Central memory CD8-positive, alpha-beta T cell (primary cell): ENCODE results near the gene S100A2.
A peak's percentile ranks its signal among the peaks of the same experiment; 100 is the strongest.

ENCODE experiments used
- ATAC-seq: fragments of 150-1000 bp; cut with Tn5 transposase; replicated peaks from 2 replicates; pipeline ENCODE4 v1.10.0; 2022; ENCODE audit warnings: mild to moderate bottlenecking, moderate FRiP score, moderate number of reproducible peaks; ENCODE audit not compliant: poor library complexity, severe bottlenecking; ENCODE audit errors: extremely low read depth
- DNase-seq, 2 donors: peaks; one replicate each; pipeline ENCODE4 v3.0.0; 2021; ENCODE audit warnings: low spot score in 2 of 2
- H3K27ac Mint-ChIP-seq: one replicate; pipeline ENCODE4 v1.8.0; 2022; ENCODE audit warnings: low read depth, mild to moderate bottlenecking, moderate library complexity, mixed read lengths
- H3K27me3 Mint-ChIP-seq: one replicate; pipeline ENCODE4 v1.8.0; 2022; ENCODE audit warnings: mixed read lengths
- H3K36me3 Mint-ChIP-seq: one replicate; pipeline ENCODE4 v1.8.0; 2022; ENCODE audit warnings: mild to moderate bottlenecking, moderate library complexity, mixed read lengths; ENCODE audit not compliant: insufficient read depth
- H3K4me1 Mint-ChIP-seq: one replicate; pipeline ENCODE4 v1.8.0; 2022; ENCODE audit warnings: mixed read lengths
- H3K4me3 Mint-ChIP-seq: one replicate; pipeline ENCODE4 v1.8.0; 2022; ENCODE audit warnings: mild to moderate bottlenecking, moderate library complexity, mixed read lengths
- H3K9me3 Mint-ChIP-seq: one replicate; pipeline ENCODE4 v1.8.0; 2022; ENCODE audit warnings: mixed read lengths

S100A2 gene

DNA sequence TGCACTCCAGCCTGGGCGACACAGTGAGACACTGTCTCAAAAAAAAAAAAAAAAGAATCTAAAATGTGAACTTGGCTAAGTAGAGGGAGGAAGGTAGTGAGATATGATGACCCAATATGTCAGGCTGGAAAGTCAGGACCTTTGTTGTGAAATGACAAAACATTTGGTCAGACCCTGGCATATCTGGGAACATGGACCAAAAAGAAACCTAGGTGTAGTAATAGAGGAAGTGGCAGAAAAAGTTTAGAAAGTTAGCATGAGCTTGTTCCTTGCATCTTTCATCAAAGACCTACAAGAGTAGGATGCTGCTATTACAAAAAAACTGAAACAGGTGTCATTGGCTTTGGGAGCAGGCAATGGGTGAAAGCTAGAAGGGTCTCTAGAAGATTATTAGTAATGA is 9.3 kb downstream of the S100A2 start:
- no peaks in the 10 kb centered on the region for H3K4me1 Mint-ChIP-seq
- H3K27me3 Mint-ChIP-seq = no peaks in the 10 kb centered on the region
- no peaks in the 10 kb centered on the region for H3K9me3 Mint-ChIP-seq
- ATAC-seq (no peak), DNase-seq (no peak)
- no peak overlapping the region for H3K4me3 Mint-ChIP-seq
- no peak overlapping the region for H3K27ac Mint-ChIP-seq
- no peaks in the 10 kb centered on the region for H3K36me3 Mint-ChIP-seq

DNA sequence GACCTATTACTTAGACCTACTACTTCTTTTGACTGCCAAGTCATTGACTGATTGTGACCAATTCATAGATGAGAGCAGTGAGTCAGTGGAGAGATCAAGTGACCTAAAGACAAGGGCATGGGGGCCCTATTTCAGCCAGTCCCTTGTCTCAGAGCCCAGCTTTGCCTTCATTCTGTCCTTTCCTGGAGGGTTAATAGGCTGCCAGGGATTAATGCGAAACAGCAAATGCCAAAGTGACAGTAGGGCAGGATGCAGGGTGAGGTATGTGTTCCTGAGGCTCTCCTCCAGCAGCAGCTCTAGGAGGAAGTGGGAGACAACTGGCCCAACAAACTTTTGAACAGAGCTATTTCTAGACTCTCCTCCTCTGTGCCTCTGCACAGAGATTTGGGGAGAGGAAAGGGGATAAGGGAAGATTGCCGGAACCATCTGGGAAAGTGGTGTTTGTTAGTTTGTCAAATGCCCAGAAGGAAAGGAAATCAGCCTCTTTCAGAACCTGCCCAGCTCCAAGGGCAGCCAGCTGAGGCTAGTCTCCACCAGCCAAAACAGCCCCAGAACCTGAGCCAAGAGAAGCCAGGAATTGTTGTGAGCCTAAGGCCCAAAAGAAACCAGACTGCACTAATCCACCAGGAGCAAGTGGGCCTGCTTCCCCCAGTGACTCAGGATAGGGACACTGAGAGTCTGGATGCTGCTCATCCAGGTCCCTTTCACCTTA is 11.7 kb downstream of the S100A2 start:
- Mint-ChIP-seq H3K9me3 (no peaks in the 10 kb centered on the region), H3K4me3 (no peak overlapping the region), H3K36me3 (no peaks in the 10 kb centered on the region), H3K27me3 (no peaks in the 10 kb centered on the region), H3K4me1 (no peaks in the 10 kb centered on the region), H3K27ac (no peak overlapping the region)
- DNase-seq = no peak
- ATAC-seq = no peak

DNA sequence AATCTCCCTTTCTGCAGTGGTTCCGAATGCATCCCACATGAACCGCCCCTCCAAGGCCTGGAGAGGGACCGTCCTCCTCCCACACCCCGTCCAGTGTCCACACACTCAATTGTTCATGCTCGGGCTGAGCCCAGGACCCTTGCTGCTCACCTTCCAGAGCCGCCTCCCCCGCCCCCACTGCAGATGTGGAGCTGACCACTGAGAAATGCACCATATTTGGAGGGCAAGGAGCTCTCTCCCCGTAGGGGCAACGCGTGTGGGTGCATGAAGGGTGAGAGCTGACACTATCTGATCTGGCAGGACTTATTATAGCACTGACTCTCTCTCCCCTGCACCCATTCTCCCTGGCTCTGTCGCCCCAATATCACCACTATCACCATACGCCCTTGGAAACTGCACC is 12.5 kb downstream of the S100A2 start:
- no peak overlapping the region for H3K27ac Mint-ChIP-seq

DNA sequence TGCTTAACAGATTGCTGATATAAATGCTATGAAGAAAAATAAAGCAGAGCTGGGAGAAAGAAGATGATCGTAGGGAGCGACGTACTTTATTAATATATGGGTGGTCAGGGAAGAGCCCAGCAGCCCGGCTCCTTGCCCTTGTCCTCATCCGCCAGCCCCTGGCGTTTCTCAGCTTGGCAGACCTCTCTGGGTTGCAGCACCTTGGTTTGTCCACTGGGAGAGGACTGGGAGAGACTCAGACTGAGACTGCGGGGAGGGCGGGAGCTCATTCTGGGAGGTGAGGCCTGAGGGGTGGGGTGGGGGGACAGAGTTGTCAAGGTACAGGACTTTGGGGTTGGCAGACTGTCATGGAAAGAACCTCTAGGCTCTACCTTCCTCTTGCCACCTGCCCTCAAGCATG is 13.3 kb downstream of the S100A2 start:
- DNase-seq (no peak), ATAC-seq (no peak)
- H3K4me3 Mint-ChIP-seq = no peak overlapping the region
- no peaks in the 10 kb centered on the region for H3K4me1 Mint-ChIP-seq
- H3K36me3 Mint-ChIP-seq = no peaks in the 10 kb centered on the region
- no peaks in the 10 kb centered on the region for H3K27me3 Mint-ChIP-seq
- H3K27ac Mint-ChIP-seq = no peak overlapping the region
- H3K9me3 Mint-ChIP-seq = no peaks in the 10 kb centered on the region

More for the DNA sequence above, 12.5 kb downstream of the S100A2 start:
- Mint-ChIP-seq H3K36me3 (no peaks in the 10 kb centered on the region), H3K27me3 (no peaks in the 10 kb centered on the region), H3K4me3 (no peak overlapping the region), H3K4me1 (no peaks in the 10 kb centered on the region), H3K9me3 (no peaks in the 10 kb centered on the region)
- no peak for DNase-seq
- ATAC-seq = no peak

DNA sequence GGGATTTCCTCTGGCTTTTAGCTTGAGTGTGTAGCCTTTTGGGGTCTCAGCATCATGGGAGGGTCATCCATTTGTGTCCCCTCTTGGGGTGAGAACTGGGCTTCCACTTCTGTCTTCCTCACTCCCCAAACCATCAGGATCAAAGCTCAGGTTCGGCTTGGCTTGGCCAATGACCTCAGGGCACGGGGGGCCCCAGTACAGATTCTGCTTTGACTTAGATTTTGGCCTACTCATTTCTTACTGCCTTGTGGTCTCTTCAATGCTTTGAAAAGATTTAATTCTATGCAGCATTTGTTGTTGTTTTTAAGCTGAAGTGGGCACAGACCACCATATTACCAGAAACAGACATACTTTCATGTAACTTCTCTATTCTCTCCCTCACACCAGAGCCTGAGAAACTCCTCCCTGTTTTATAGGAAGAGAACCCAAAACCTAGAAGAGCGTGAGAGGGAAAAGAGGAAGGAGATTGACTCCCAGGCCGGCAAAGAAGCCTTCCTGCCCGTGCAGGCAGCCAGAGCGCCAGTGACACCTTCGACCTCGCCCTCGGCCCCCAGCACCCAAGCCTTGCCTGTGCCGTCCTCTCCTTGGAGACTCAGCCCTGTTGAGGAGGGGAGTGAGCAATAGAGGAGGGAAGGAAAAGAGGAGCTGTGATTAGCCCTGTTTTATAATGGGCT is 14.7 kb downstream of the S100A2 start:
- peaks cover 9% of the 10 kb centered on the region for H3K4me1 Mint-ChIP-seq
- no peak overlapping the region for H3K27ac Mint-ChIP-seq
- DNase-seq (no peak), ATAC-seq (no peak)
- no peaks in the 10 kb centered on the region for H3K27me3 Mint-ChIP-seq
- no peaks in the 10 kb centered on the region for H3K9me3 Mint-ChIP-seq
- no peak overlapping the region for H3K4me3 Mint-ChIP-seq
- no peaks in the 10 kb centered on the region for H3K36me3 Mint-ChIP-seq

GRCh38 chr1:153550398-153550758 is 15.3 kb downstream of the S100A2 start:
- Mint-ChIP-seq H3K27me3 (no peaks in the 10 kb centered on the region), H3K36me3 (peaks cover 3% of the 10 kb centered on the region), H3K4me1 (peaks cover 15% of the 10 kb centered on the region), H3K4me3 (no peak overlapping the region), H3K9me3 (no peaks in the 10 kb centered on the region), H3K27ac (no peak overlapping the region)
- no peak for ATAC-seq
- no peak for DNase-seq

DNA sequence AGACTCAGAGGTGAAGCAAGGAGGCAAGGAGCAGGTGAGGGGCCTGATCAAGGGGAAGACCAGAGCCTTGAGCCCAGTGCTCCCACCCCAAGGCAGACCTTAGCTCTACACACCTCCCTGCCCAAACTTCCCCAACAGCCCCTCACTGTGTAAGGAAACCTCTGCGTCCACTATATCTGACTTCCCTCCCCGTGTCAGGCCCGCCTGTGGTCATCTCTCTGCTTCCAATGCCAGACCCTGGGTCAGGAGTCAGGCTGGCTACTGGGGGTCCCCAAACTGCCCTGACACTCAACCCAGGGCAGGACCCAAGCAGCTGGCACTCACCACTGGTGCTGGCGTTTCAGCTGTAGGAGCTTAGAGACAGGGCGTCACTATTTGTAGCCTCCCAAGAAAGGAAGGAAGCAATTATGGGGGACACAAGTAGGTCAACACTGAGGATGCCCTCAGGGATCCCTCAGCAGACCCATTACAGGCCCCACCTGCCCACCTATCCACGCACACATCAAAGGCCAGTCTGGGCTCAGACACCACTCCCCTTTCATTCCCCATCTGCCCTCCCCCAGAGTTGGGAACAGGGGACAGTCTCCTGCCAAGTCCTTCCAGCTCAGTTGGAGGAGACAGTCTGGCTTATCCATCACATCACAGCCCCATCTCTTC is 15.8 kb downstream of the S100A2 start:
- H3K27me3 Mint-ChIP-seq = no peaks in the 10 kb centered on the region
- H3K4me3 Mint-ChIP-seq = no peak overlapping the region
- H3K4me1 Mint-ChIP-seq = peaks cover 20% of the 10 kb centered on the region
- H3K27ac Mint-ChIP-seq = no peak overlapping the region
- H3K9me3 Mint-ChIP-seq = no peaks in the 10 kb centered on the region
- peaks cover 8% of the 10 kb centered on the region for H3K36me3 Mint-ChIP-seq
- ATAC-seq = no peak
- no peak for DNase-seq

GRCh38 chr1:153548722-153549688 is 16.6 kb downstream of the S100A2 start, which contains the start of gene S100A3:
TSS of gene S100A3 (minus strand) at chr1:153549258. CDS start at chr1:153548485, 773 bp downstream.
- peaks cover 13% of the 10 kb centered on the region for H3K36me3 Mint-ChIP-seq
- no peaks in the 10 kb centered on the region for H3K27me3 Mint-ChIP-seq
- ATAC-seq = no peak
- peaks cover 29% of the 10 kb centered on the region for H3K4me1 Mint-ChIP-seq
- DNase-seq = no peak
- no peaks in the 10 kb centered on the region for H3K9me3 Mint-ChIP-seq
- no peak within 1 kb of the TSS for H3K27ac Mint-ChIP-seq
- H3K4me3 Mint-ChIP-seq = no peak within 1 kb of the TSS

GRCh38 chr1:153547560-153548551 is 17.8 kb downstream of the S100A2 start:
- no peaks in the 10 kb centered on the region for H3K27me3 Mint-ChIP-seq
- H3K36me3 Mint-ChIP-seq = peaks cover 22% of the 10 kb centered on the region
- ATAC-seq (no peak), DNase-seq (no peak)
- no peaks in the 10 kb centered on the region for H3K9me3 Mint-ChIP-seq
- H3K4me3 Mint-ChIP-seq = no peak overlapping the region
- peaks cover 38% of the 10 kb centered on the region for H3K4me1 Mint-ChIP-seq
- H3K27ac Mint-ChIP-seq = no peak overlapping the region

GRCh38 chr1:153546796-153547559 is 18.7 kb downstream of the S100A2 start:
- peaks cover 46% of the 10 kb centered on the region for H3K4me1 Mint-ChIP-seq
- DNase-seq = no peak
- no peak for ATAC-seq
- no peaks in the 10 kb centered on the region for H3K27me3 Mint-ChIP-seq
- peaks cover 25% of the 10 kb centered on the region for H3K36me3 Mint-ChIP-seq
- H3K4me3 Mint-ChIP-seq = peak overlapping the region; percentile 94
- no peaks in the 10 kb centered on the region for H3K9me3 Mint-ChIP-seq
- H3K27ac Mint-ChIP-seq = peak overlapping the region; percentile 91

- Mint-ChIP-seq H3K27ac (peak overlapping the region; percentile 91), H3K4me1 (peaks cover 52% of the 10 kb centered on the region), H3K27me3 (no peaks in the 10 kb centered on the region), H3K9me3 (no peaks in the 10 kb centered on the region), H3K36me3 (peaks cover 27% of the 10 kb centered on the region), H3K4me3 (peak overlapping the region; percentile 94)
- ATAC-seq (no peak), DNase-seq (no peak)
Observed at GRCh38 chr1:153546371-153546770, 19.3 kb downstream of the S100A2 start.
